Measurements from ENCODE around the gene SLC35B2. TPM values are rescaled to one million over a fixed set of nuclear protein-coding genes. Genes with fewer than 3 reads are reported as not detected.

Gene SLC35B2
- total RNA-seq, 1 donor from 2014 or later: 33.9 TPM

DNA sequence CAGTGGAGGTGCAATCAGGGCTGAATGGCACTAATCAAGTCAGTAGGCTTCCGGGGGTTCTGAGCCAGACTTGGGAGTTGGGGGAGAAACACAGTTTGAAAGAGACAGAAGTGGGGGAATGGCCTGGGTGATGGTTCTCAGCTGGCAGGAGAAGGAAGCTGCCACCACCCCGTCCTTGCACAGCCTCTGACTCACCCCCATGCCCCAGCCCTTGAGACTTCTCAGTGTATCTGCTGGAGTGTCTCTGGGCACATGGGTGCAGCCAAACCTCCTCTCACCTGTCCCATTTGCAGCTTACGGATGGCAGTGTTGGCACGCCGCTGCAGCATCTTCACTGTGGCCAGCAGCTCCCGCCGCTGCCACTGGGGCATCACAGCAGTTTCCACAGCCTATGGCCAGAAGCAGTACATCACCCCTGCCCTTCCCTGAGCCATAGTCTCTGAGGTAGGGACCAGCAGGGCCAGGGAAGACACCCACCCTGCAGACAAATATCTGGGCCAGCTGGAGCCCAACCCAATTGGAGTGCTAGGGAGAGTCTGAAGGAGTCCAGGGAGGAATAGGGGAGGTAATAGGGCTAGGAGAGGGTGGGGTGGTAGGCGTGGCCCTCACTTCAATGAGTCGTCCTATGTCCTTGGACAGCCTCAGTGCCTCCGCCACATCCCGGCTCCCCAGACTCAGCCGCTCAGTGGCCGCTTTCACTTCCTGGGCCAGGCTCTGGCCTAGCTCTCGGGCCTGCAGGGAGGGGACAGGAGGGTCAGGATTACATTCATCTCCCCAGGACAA is 44.6 kb upstream of the SLC35B2 start:
- H3K4me1 Mint-ChIP-seq: peaks cover 17% of the 10 kb centered on the region
- H2AFZ ChIP-seq (replicated peaks): no peak overlapping the region
- H3K27ac Mint-ChIP-seq: no peak overlapping the region
- H4K20me1 ChIP-seq (ENCODE audit: low read depth): peaks cover 15% of the 10 kb centered on the region
- H3K9me3 ChIP-seq (ENCODE audit: low read depth): no peaks in the 10 kb centered on the region
- H3K4me1 ChIP-seq: peaks cover under 1% of the 10 kb centered on the region
- no peaks in the 10 kb centered on the region for H3K36me3 ChIP-seq
- DNase-seq (ENCODE audit: low spot score): no peak
- no peak overlapping the region for H3K9ac ChIP-seq
- H3K27ac ChIP-seq: no peak overlapping the region
- no peak overlapping the region for H3K4me3 Mint-ChIP-seq
- no peak overlapping the region for H3K4me3 ChIP-seq
- peaks cover 15% of the 10 kb centered on the region for H3K27me3 ChIP-seq
- H3K36me3 Mint-ChIP-seq: peaks cover 28% of the 10 kb centered on the region
- peaks cover 9% of the 10 kb centered on the region for H3K27me3 Mint-ChIP-seq (ENCODE audit: insufficient read depth, low read depth)
- peaks cover 16% of the 10 kb centered on the region for H3F3A ChIP-seq (ENCODE audit: low read depth)
- no peaks in the 10 kb centered on the region for H3K9me3 Mint-ChIP-seq
- H3K4me2 ChIP-seq: no peak overlapping the region
- H3K79me2 ChIP-seq (ENCODE audit: low read depth): no peaks in the 10 kb centered on the region
- TF ChIP-seq EZH2 (IDR thresholded peaks at IDR 0.05) (no peak), EZH2phosphoT487 (IDR thresholded peaks at IDR 0.05) (no peak)
- TF ChIP-seq, protein P1, sequence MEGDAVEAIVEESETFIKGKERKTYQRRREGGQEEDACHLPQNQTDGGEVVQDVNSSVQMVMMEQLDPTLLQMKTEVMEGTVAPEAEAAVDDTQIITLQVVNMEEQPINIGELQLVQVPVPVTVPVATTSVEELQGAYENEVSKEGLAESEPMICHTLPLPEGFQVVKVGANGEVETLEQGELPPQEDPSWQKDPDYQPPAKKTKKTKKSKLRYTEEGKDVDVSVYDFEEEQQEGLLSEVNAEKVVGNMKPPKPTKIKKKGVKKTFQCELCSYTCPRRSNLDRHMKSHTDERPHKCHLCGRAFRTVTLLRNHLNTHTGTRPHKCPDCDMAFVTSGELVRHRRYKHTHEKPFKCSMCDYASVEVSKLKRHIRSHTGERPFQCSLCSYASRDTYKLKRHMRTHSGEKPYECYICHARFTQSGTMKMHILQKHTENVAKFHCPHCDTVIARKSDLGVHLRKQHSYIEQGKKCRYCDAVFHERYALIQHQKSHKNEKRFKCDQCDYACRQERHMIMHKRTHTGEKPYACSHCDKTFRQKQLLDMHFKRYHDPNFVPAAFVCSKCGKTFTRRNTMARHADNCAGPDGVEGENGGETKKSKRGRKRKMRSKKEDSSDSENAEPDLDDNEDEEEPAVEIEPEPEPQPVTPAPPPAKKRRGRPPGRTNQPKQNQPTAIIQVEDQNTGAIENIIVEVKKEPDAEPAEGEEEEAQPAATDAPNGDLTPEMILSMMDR (IDR thresholded peaks at IDR 0.05): no peak

DNA sequence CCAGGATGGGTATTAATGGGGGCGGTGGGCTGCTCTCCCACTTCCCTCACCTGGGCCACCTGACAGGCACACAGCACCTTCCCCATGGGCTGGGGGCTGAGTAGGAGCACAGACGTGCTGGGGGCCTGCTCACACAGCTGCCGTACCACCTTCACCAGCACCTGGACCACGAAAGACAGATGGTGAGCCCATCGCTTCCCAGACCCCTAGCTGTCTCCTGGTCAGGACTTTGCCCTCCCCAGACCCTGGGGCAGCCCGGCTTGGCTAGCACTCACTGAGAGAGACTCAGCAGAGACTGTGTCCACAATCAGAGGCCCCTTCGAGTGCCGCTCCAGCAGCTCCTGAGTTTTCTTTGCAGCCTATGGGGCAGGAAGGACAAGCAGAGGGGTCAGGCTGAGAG is 43.8 kb upstream of the SLC35B2 start:
- TF ChIP-seq EZH2phosphoT487 (IDR thresholded peaks at IDR 0.05): no peak
- TF ChIP-seq EZH2 (IDR thresholded peaks at IDR 0.05): no peak
- TF ChIP-seq, protein P1 (IDR thresholded peaks at IDR 0.05): no peak
- no peak overlapping the region for H3K27ac Mint-ChIP-seq
- H3K36me3 ChIP-seq: no peaks in the 10 kb centered on the region
- H3K27ac ChIP-seq: no peak overlapping the region
- no peaks in the 10 kb centered on the region for H3K9me3 ChIP-seq (ENCODE audit: low read depth)
- H3K27me3 ChIP-seq: peaks cover 24% of the 10 kb centered on the region
- H3F3A ChIP-seq (ENCODE audit: low read depth): peaks cover 16% of the 10 kb centered on the region
- H3K9me3 Mint-ChIP-seq: peaks cover 2% of the 10 kb centered on the region
- no peak overlapping the region for H3K4me3 Mint-ChIP-seq
- no peaks in the 10 kb centered on the region for H3K79me2 ChIP-seq (ENCODE audit: low read depth)
- peaks cover 15% of the 10 kb centered on the region for H3K27me3 Mint-ChIP-seq (ENCODE audit: insufficient read depth, low read depth)
- H3K4me3 ChIP-seq: no peak overlapping the region
- no peak for DNase-seq (ENCODE audit: low spot score)
- H4K20me1 ChIP-seq (ENCODE audit: low read depth): peaks cover 15% of the 10 kb centered on the region
- no peak overlapping the region for H2AFZ ChIP-seq (replicated peaks)
- no peak overlapping the region for H3K9ac ChIP-seq
- H3K36me3 Mint-ChIP-seq: peaks cover 26% of the 10 kb centered on the region
- H3K4me2 ChIP-seq: no peak overlapping the region
- H3K4me1 ChIP-seq: peaks cover 2% of the 10 kb centered on the region
- peaks cover 24% of the 10 kb centered on the region for H3K4me1 Mint-ChIP-seq

DNA sequence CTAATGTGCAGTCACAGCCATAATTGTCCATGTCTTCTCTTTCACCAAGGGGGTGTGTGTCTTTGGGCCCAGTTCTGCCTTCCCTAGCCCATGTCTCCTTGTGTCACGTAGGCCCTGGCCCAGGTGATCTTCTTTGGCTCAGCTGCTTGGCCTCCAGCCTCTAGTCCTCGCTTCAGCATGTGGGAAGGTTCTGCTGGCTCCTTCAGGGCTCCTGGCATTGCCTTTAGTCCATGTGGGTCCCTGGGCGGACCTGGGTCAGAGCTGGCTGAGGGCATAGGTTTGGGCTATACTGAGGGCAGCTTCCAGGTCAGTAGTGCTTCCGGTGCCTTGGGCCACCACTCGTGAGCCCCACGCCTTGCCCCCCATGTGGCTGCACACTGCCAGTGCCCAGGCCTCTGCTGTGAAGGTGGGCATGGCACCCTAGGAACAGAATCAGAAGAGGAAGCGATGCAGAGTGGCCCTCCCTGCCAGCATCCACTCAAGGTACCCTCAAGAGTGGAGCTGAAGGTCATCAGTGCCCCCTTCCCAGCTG is 43.0 kb upstream of the SLC35B2 start:
- Histone ChIP-seq H3K9ac (no peak overlapping the region), H3K4me2 (no peak overlapping the region), H4K20me1 (ENCODE audit: low read depth) (peaks cover 15% of the 10 kb centered on the region), H3K4me3 (no peak overlapping the region), H3K79me2 (ENCODE audit: low read depth) (no peaks in the 10 kb centered on the region), H3K4me1 (peaks cover 2% of the 10 kb centered on the region), H3K27me3 (peaks cover 32% of the 10 kb centered on the region), H3K9me3 (ENCODE audit: low read depth) (no peaks in the 10 kb centered on the region), H3K27ac (no peak overlapping the region), H3K36me3 (no peaks in the 10 kb centered on the region), H3F3A (ENCODE audit: low read depth) (peaks cover 16% of the 10 kb centered on the region), H2AFZ (replicated peaks) (no peak overlapping the region)
- Mint-ChIP-seq H3K36me3 (peaks cover 20% of the 10 kb centered on the region), H3K9me3 (peaks cover 2% of the 10 kb centered on the region), H3K27ac (no peak overlapping the region), H3K27me3 (ENCODE audit: insufficient read depth, low read depth) (peaks cover 15% of the 10 kb centered on the region), H3K4me3 (no peak overlapping the region), H3K4me1 (peaks cover 18% of the 10 kb centered on the region)
- TF ChIP-seq EZH2 (IDR thresholded peaks at IDR 0.05): no peak
- TF ChIP-seq EZH2phosphoT487 (IDR thresholded peaks at IDR 0.05): no peak
- TF ChIP-seq, protein P1 (IDR thresholded peaks at IDR 0.05): no peak
- no peak for DNase-seq (ENCODE audit: low spot score)

Measured in neural progenitor cell (in vitro differentiated cells).